GM21723 (cell line): ENCODE data around the gene ZNF544.

ENCODE experiments used
- ATAC-seq: cut with Tn5 transposase; IDR thresholded peaks from one replicate; pipeline ENCODE4 v1.9.1; 2021; ENCODE audit warnings: mild to moderate bottlenecking, moderate library complexity; ENCODE audit not compliant: unreplicated experiment

The ZNF544 gene

GRCh38 chr19:58228585-58229254, at the start of gene ZNF544:
Gene ZNF544 (plus strand): TSS chr19:58228914. CDS start chr19:58244024, 15,110 bp downstream.
- peak; percentile 89 for ATAC-seq

- ATAC-seq = no peak
Measured at GRCh38 chr19:58181902-58182576, 46.7 kb upstream of the ZNF544 start.

GRCh38 chr19:58182577-58182988, 46.1 kb upstream of the ZNF544 start:
- peak; percentile 4 for ATAC-seq

GRCh38 chr19:58182989-58183816, 45.5 kb upstream of the ZNF544 start, which contains the start of gene ZNF274:
Gene ZNF274 (plus strand): TSS chr19:58183061. CDS start chr19:58183966, 905 bp downstream.
- ATAC-seq = peak; percentile 89

- no peak for ATAC-seq
Measured at GRCh38 chr19:58183817-58184215, 44.9 kb upstream of the ZNF544 start.

GRCh38 chr19:58196901-58197616, 31.7 kb upstream of the ZNF544 start:
- ATAC-seq = no peak

- no peak for ATAC-seq
Measured at GRCh38 chr19:58203814-58204475, 24.8 kb upstream of the ZNF544 start.

- no peak for ATAC-seq
Measured at GRCh38 chr19:58204566-58204965, 24.1 kb upstream of the ZNF544 start.

- ATAC-seq = no peak
Measured at GRCh38 chr19:58209577-58209976, 19.1 kb upstream of the ZNF544 start.

- no peak for ATAC-seq
Measured at GRCh38 chr19:58212336-58213074, 16.2 kb upstream of the ZNF544 start.

GRCh38 chr19:58213075-58213369, 15.7 kb upstream of the ZNF544 start:
- no peak for ATAC-seq

GRCh38 chr19:58217069-58217481, 11.6 kb upstream of the ZNF544 start:
- no peak for ATAC-seq

GRCh38 chr19:58217607-58218391, 10.9 kb upstream of the ZNF544 start:
- no peak for ATAC-seq

GRCh38 chr19:58218899-58219298, 9.8 kb upstream of the ZNF544 start:
- no peak for ATAC-seq

- peak; percentile 37 for ATAC-seq
Measured at GRCh38 chr19:58227964-58228584, 640 bp upstream of the ZNF544 start.

- ATAC-seq = peak; percentile 14
Measured at GRCh38 chr19:58229255-58229639, 533 bp downstream of the ZNF544 start.

GRCh38 chr19:58237324-58237723, 8.6 kb downstream of the ZNF544 start:
- ATAC-seq = no peak

GRCh38 chr19:58243351-58243750, 14.6 kb downstream of the ZNF544 start:
- ATAC-seq = no peak

GRCh38 chr19:58248886-58249285, 20.2 kb downstream of the ZNF544 start:
- no peak for ATAC-seq
